ENCODE measurements around the gene TSPAN14. TPM values are rescaled to one million over a fixed set of nuclear protein-coding genes. Genes with fewer than 3 reads are reported as not detected.
A peak's percentile ranks its signal among the peaks of the same experiment; 100 is the strongest.

Gene TSPAN14
- total RNA-seq, 3 donors from 2014 or later (not counting 1 experiment from before 2014, with no cell fraction given): 126 to 180 (median 173) TPM

GRCh38 chr10:80411681-80412220, 42.4 kb upstream of the TSPAN14 start:
- intact Hi-C loops (cut with micrococcal nuclease): no loop called here
- no peak overlapping the region for H3K4me3 ChIP-seq (ENCODE audit: low read length)
- Mint-ChIP-seq H3K36me3 (no peaks in the 10 kb centered on the region), H3K9me3 (no peaks in the 10 kb centered on the region), H3K4me3 (no peak overlapping the region), H3K4me1 (peaks cover 14 to 15% of the 10 kb centered on the region in 2 donors), H3K27ac (no peak overlapping the region), H3K27me3 (ENCODE audit: low read depth in 2 of 2) (peaks cover 4 to 6% of the 10 kb centered on the region in 2 donors)
- WGBS (ENCODE audit: insufficient coverage): 86% methylated on average over 1 of the region's 1 CpG
- H3K36me3 ChIP-seq (ENCODE audit: control insufficient read depth, insufficient read depth, low read length): no peaks in the 10 kb centered on the region
- DNase-seq (no peak), ATAC-seq (no peak)
- peaks cover 15% of the 10 kb centered on the region for H3K4me1 ChIP-seq (ENCODE audit: control insufficient read depth, insufficient read depth, low read length)
- H3K27me3 ChIP-seq (ENCODE audit: control insufficient read depth, insufficient read depth, low read length): no peaks in the 10 kb centered on the region
- TF ChIP-seq, protein P1, sequence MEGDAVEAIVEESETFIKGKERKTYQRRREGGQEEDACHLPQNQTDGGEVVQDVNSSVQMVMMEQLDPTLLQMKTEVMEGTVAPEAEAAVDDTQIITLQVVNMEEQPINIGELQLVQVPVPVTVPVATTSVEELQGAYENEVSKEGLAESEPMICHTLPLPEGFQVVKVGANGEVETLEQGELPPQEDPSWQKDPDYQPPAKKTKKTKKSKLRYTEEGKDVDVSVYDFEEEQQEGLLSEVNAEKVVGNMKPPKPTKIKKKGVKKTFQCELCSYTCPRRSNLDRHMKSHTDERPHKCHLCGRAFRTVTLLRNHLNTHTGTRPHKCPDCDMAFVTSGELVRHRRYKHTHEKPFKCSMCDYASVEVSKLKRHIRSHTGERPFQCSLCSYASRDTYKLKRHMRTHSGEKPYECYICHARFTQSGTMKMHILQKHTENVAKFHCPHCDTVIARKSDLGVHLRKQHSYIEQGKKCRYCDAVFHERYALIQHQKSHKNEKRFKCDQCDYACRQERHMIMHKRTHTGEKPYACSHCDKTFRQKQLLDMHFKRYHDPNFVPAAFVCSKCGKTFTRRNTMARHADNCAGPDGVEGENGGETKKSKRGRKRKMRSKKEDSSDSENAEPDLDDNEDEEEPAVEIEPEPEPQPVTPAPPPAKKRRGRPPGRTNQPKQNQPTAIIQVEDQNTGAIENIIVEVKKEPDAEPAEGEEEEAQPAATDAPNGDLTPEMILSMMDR (IDR thresholded peaks at IDR 0.05): no peak
- no peak overlapping the region for H3K27ac ChIP-seq (ENCODE audit: low read length)
- H3K9me3 ChIP-seq (ENCODE audit: control insufficient read depth, insufficient read depth, low read length): no peaks in the 10 kb centered on the region

GRCh38 chr10:80412486-80412885, 41.6 kb upstream of the TSPAN14 start:
- no peak for DNase-seq
- H3K36me3 ChIP-seq (ENCODE audit: control insufficient read depth, insufficient read depth, low read length): no peaks in the 10 kb centered on the region
- H3K27me3 ChIP-seq (ENCODE audit: control insufficient read depth, insufficient read depth, low read length): no peaks in the 10 kb centered on the region
- Mint-ChIP-seq H3K9me3 (no peaks in the 10 kb centered on the region), H3K4me1 (peaks cover 13 to 14% of the 10 kb centered on the region in 2 donors), H3K4me3 (no peak overlapping the region), H3K27ac (no peak overlapping the region), H3K27me3 (ENCODE audit: low read depth in 2 of 2) (peaks cover 2 to 4% of the 10 kb centered on the region in 2 donors), H3K36me3 (no peaks in the 10 kb centered on the region)
- intact Hi-C loops (cut with micrococcal nuclease): no loop called here
- 86% methylated on average over 5 of the region's 5 CpGs for WGBS (ENCODE audit: insufficient coverage)
- H3K9me3 ChIP-seq (ENCODE audit: control insufficient read depth, insufficient read depth, low read length): no peaks in the 10 kb centered on the region
- H3K27ac ChIP-seq (ENCODE audit: low read length): no peak overlapping the region
- no peak for ATAC-seq
- H3K4me1 ChIP-seq (ENCODE audit: control insufficient read depth, insufficient read depth, low read length): peaks cover 14% of the 10 kb centered on the region
- TF ChIP-seq, protein P1 (IDR thresholded peaks at IDR 0.05): no peak
- no peak overlapping the region for H3K4me3 ChIP-seq (ENCODE audit: low read length)

GRCh38 chr10:80413271-80413996, 40.7 kb upstream of the TSPAN14 start:
- no peak overlapping the region for H3K27ac Mint-ChIP-seq
- no peaks in the 10 kb centered on the region for H3K9me3 Mint-ChIP-seq
- no peak overlapping the region for H3K4me3 Mint-ChIP-seq
- Histone ChIP-seq H3K9me3 (ENCODE audit: control insufficient read depth, insufficient read depth, low read length) (no peaks in the 10 kb centered on the region), H3K4me1 (ENCODE audit: control insufficient read depth, insufficient read depth, low read length) (peaks cover 7% of the 10 kb centered on the region), H3K27me3 (ENCODE audit: control insufficient read depth, insufficient read depth, low read length) (no peaks in the 10 kb centered on the region), H3K36me3 (ENCODE audit: control insufficient read depth, insufficient read depth, low read length) (no peaks in the 10 kb centered on the region), H3K4me3 (ENCODE audit: low read length) (no peak overlapping the region), H3K27ac (ENCODE audit: low read length) (no peak overlapping the region)
- peaks cover 6 to 7% of the 10 kb centered on the region in 2 donors for H3K4me1 Mint-ChIP-seq
- no peaks in the 10 kb centered on the region for H3K27me3 Mint-ChIP-seq (ENCODE audit: low read depth in 2 of 2)
- no peaks in the 10 kb centered on the region for H3K36me3 Mint-ChIP-seq
- intact Hi-C loops (cut with micrococcal nuclease): no loop called here
- ATAC-seq (peak in 1 of 3 donors; percentile 16), DNase-seq (no peak)
- WGBS (ENCODE audit: insufficient coverage): 84% methylated on average over 12 of the region's 12 CpGs
- TF ChIP-seq, protein P1 (IDR thresholded peaks at IDR 0.05): no peak
